GM19351 (cell line): Measurements from ENCODE around the gene CD6.

Experiments
- ATAC-seq: cut with Tn5 transposase; IDR thresholded peaks from one replicate; pipeline ENCODE4 v1.9.1; 2021; ENCODE audit warnings: mild to moderate bottlenecking, moderate library complexity; ENCODE audit not compliant: unreplicated experiment

Gene CD6

DNA sequence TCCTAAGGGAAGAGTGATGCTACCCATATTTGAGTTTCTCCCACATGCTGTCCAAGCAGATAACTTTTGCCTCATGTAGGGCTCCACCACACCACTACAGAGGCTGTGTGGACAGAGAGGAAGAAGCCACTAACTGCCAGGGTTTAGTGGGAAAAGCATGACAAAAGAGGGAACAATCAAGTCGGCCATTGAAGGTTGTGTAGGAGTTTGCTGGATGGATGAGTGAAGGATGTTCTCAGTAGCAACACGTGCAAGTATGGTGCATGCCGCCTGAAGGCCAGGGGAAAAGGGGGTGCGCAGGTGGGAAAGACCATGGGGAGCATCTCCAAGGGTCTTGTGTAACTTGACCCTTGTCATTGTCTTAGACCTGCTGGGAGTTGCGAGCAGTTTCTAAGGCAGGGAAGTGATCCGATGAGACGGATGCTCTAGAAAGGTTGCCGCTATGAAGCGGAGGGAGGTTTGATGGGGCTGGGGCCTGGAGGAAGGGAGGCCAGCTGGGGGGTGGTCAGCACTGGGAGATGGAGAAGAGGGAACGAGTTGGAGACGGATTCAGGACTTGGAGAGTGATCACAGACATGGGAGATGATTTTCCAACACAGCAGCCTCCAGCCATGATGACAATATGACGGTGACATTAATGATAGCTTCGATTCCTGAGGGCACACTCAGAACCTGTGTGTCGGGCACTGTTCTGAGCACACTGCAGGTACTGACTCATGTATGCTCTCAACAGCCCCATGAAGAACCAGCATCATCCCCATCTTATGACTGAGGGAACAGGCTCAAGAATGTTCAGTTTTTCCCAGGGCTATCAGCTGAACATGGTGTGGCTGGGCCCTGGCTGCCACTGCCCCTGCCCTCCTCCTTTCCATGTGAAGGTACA, 53.7 kb downstream of the CD6 start:
- ATAC-seq = no peak

GRCh38 chr11:61025821-61026120, 54.3 kb downstream of the CD6 start:
- no peak for ATAC-seq

GRCh38 chr11:61026121-61027031, 54.9 kb downstream of the CD6 start:
- ATAC-seq = no peak

- ATAC-seq = no peak
These were observed 55.8 kb downstream of the CD6 start for GRCh38 chr11:61027141-61027840.

- peak; percentile 91 for ATAC-seq
These were observed 56.8 kb downstream of the CD6 start for GRCh38 chr11:61028135-61028729.

DNA sequence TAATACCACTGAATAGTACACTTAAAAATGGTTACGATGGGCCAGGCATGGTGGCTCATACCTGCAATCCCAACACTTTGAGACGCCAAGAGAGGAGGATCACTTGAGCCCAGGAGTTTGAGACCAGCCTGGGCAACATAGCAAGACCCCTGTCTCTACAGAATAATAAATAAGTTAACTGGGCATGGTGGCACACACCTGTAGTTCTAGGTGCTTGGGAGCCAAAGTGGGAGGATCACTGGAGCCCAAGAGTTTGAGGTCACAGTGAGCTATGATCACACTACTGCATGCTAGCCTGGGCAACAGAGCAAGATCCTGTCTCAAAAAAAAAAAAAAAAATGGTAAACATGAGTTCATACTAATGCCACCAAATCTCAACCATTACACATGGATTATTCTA, 61.3 kb downstream of the CD6 start:
- no peak for ATAC-seq

DNA sequence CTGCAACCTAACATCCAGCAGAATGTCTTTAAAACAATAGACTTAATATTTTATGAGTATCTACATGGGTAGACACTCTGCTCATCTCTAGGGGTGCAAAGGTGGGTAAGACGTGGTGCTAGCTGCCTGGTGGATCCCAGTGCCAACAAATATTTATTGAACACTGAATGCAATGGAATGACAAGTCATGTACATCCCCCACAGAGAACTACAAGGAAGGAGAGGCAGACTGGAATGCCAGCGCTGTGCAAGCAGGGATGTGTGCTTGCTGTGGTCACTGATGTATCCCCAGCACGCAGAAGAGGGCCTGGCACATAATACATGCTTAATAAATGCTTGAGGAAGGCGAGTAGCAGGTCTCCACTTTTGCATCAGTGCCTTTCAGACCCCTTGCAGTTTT, 61.9 kb downstream of the CD6 start:
- no peak for ATAC-seq

- no peak for ATAC-seq
These were observed 62.6 kb downstream of the CD6 start for GRCh38 chr11:61034111-61034510.

- ATAC-seq = no peak
These were observed 63.4 kb downstream of the CD6 start for GRCh38 chr11:61034704-61035525.

DNA sequence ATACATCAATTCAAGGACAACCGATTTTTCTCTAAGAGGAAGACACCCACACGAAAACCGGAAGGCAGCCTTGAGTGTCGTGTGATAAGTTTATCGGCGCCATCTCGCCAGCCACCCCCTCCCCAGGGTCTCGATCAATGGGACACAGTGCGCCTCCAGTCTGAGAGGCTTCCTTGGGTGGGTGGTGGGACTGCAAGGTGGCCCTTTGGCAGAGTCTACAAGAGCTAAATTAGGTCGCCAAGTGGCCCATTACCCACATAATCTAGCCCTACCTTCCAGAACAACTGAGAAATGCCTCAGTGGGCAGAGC, 64.0 kb downstream of the CD6 start:
- ATAC-seq = no peak

DNA sequence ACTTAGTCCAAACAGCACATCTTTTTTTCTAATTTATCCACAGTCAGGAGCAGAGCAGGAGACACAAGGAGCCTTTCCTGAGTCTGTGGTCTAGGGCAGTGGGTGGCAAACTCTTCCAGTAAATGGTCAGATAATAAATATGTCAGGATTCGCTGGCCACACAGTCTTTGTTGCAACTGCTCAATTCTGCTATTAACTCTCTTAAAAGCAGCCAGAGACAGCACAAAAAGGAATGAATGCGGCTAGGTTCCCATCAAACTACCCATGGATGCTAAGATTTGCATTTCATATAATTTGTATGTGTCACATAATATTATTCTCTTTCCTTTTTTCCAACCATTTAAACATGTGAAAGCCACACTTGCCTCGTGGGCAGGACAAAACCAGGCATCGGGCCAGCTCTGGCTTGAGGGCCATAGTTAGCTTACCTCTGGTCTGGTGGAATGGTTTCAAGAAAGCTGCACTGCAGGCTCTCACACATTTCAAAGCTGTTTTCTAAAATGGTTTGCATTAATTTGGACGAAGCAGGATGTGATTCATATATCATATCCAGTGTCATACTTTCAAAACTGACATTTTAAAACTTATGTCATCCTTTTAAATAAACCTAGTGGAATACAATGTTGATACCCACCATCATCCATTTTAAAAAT, 66.1 kb downstream of the CD6 start:
- ATAC-seq = no peak

GRCh38 chr11:61039916-61040315, 68.4 kb downstream of the CD6 start:
- ATAC-seq = no peak

- peak; percentile 93 for ATAC-seq
These were observed 70.5 kb downstream of the CD6 start for GRCh38 chr11:61041755-61042518.

DNA sequence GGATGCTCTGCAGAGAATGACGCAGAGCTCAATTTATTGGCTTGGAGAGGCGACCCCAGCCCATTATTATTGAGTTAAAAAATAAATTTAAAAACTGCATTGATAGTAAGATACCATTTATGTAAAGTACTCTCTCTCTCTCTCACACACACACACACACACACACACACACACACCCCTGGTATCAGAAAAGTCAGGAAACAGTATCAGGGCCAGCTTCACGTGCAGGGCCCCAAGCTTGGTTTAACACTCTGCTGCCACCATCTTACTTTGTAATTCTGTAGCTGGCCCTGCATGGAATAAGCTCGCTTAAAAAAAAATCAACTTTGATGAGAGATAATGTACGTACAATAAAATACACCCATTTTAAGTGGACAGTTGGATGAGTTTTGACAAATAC, 71.1 kb downstream of the CD6 start:
- no peak for ATAC-seq

- ATAC-seq = peak; percentile 47
These were observed 71.6 kb downstream of the CD6 start for GRCh38 chr11:61042961-61043540.

- ATAC-seq = no peak
These were observed 73.8 kb downstream of the CD6 start for GRCh38 chr11:61045271-61045670.

- ATAC-seq = no peak
These were observed 75.4 kb downstream of the CD6 start for GRCh38 chr11:61046833-61047232.

- no peak for ATAC-seq
These were observed 77.0 kb downstream of the CD6 start for GRCh38 chr11:61048368-61049062.
